Smooth muscle cell (in vitro differentiated cells): Measurements from ENCODE around the gene PLCL1. TPM values are rescaled to one million over a fixed set of nuclear protein-coding genes. Genes with fewer than 3 reads are reported as not detected.

Experiments used
- DNase-seq: peaks from one replicate; lab custom pipeline; 2025; ENCODE audit not compliant: unreplicated experiment; lab: John Stamatoyannopoulos, UW
- H2AFZ ChIP-seq: fragments of 200-600 bp; sonication (generic); 2 replicates; pipeline ENCODE4 v1.6.0; 2016; ENCODE audit warnings: antibody characterized with exemption, low read depth, mild to moderate bottlenecking
- H3F3A ChIP-seq: fragments of 200-600 bp; sonication (generic); 2 replicates; pipeline ENCODE4 v1.6.0; 2017; ENCODE audit warnings: antibody characterized with exemption, low read depth
- H3K27ac ChIP-seq: fragments of 200-600 bp; sonication (generic); 2 replicates; pipeline ENCODE4 v1.5.1; 2016; ENCODE audit warnings: low read depth, mild to moderate bottlenecking
- H3K27me3 ChIP-seq: fragments of 200-600 bp; sonication (generic); 2 replicates; pipeline ENCODE4 v1.6.1; 2016; ENCODE audit warnings: low read depth, mild to moderate bottlenecking
- H3K36me3 ChIP-seq: fragments of 200-600 bp; sonication (generic); 2 replicates; pipeline ENCODE4 v1.5.1; 2016; ENCODE audit warnings: low read depth
- H3K4me1 ChIP-seq: fragments of 200-600 bp; sonication (generic); 2 replicates; pipeline ENCODE4 v1.5.1; 2016; ENCODE audit warnings: low read depth
- H3K4me2 ChIP-seq: fragments of 200-600 bp; sonication (generic); 2 replicates; pipeline ENCODE4 v1.6.0; 2016; ENCODE audit warnings: mild to moderate bottlenecking
- H3K4me3 ChIP-seq: fragments of 200-600 bp; sonication (generic); 2 replicates; pipeline ENCODE4 v1.5.1; 2016; ENCODE audit warnings: mild to moderate bottlenecking
- H3K79me2 ChIP-seq: fragments of 200-600 bp; sonication (generic); 2 replicates; pipeline ENCODE4 v1.6.0; 2016; ENCODE audit warnings: low read depth, mild to moderate bottlenecking
- H3K9ac ChIP-seq: fragments of 200-600 bp; sonication (generic); 2 replicates; pipeline ENCODE4 v1.6.0; 2016; ENCODE audit warnings: low read depth
- H3K9me3 ChIP-seq: fragments of 200-600 bp; sonication (generic); replicated peaks from 2 replicates; pipeline ENCODE4 v1.5.1; 2016; ENCODE audit warnings: low read depth
- H4K20me1 ChIP-seq: fragments of 200-600 bp; sonication (generic); 2 replicates; pipeline ENCODE4 v1.6.0; 2016; ENCODE audit warnings: low read depth
- CTCF ChIP-seq: fragments of 200-600 bp; sonication (generic); IDR thresholded peaks from 2 replicates; pipeline ENCODE4 v1.5.1; 2017; ENCODE audit warnings: borderline replicate concordance, mild to moderate bottlenecking, antibody characterized with exemption; ENCODE audit not compliant: insufficient read depth, poor library complexity, severe bottlenecking
- WGBS: methylation state at CpG from one replicate; pipeline ENCODE4 v1.1.7; 2016; ENCODE audit warnings: low lambda C conversion rate; 5-methylcytosine and 5-hydroxymethylcytosine counted together
- polyA plus RNA-seq: library from polyadenylated mRNA; unstranded; fragments of >200 nt; fragmentation: Nextera tagmentation; extraction: Ambion mirVana; gene quantifications from 2 replicates; pipeline ENCODE4 v1.2.1, GENCODE V29; 2016
- total RNA-seq: library from RNA; depleted of rRNA; stranded (reverse); fragments of >200 nt; gene quantifications from 2 replicates; pipeline ENCODE4 v1.2.3, GENCODE V29; 2014

Gene PLCL1
- total and polyA plus RNA-seq, 2 experiments from 2014 or later, result 0.87 to 1.3 TPM

GRCh38 chr2:197888321-197888720 is 83.9 kb downstream of the PLCL1 start:
- 72% methylated on average over 1 of the region's 1 CpG for WGBS
- H3K27me3 ChIP-seq, result no peaks in the 10 kb centered on the region
- no peak for TF ChIP-seq CTCF
- peak overlapping the region; percentile 62 for H2AFZ ChIP-seq
- no peaks in the 10 kb centered on the region for H3F3A ChIP-seq
- peak overlapping the region; percentile 69 for H3K4me2 ChIP-seq
- DNase-seq, result no peak
- no peak overlapping the region for H3K9ac ChIP-seq
- H3K4me3 ChIP-seq, result no peak overlapping the region
- H3K4me1 ChIP-seq, result peaks cover 11% of the 10 kb centered on the region
- no peaks in the 10 kb centered on the region for H3K79me2 ChIP-seq
- H3K9me3 ChIP-seq, result no peaks in the 10 kb centered on the region
- H3K36me3 ChIP-seq, result no peaks in the 10 kb centered on the region
- no peaks in the 10 kb centered on the region for H4K20me1 ChIP-seq
- H3K27ac ChIP-seq, result peak overlapping the region; percentile 71

- H3K79me2 ChIP-seq, result no peaks in the 10 kb centered on the region
- no peaks in the 10 kb centered on the region for H3K36me3 ChIP-seq
- no peak for DNase-seq
- H3K9ac ChIP-seq, result no peak overlapping the region
- H3K4me2 ChIP-seq, result peak overlapping the region; percentile 69
- no peak for TF ChIP-seq CTCF
- no peak overlapping the region for H3K4me3 ChIP-seq
- peak overlapping the region; percentile 71 for H3K27ac ChIP-seq
- H2AFZ ChIP-seq, result peak overlapping the region; percentile 56
- no peaks in the 10 kb centered on the region for H4K20me1 ChIP-seq
- WGBS, result 0% methylated on average over 2 of the region's 2 CpGs
- H3F3A ChIP-seq, result no peaks in the 10 kb centered on the region
- peaks cover 11% of the 10 kb centered on the region for H3K4me1 ChIP-seq
- H3K9me3 ChIP-seq, result no peaks in the 10 kb centered on the region
- no peaks in the 10 kb centered on the region for H3K27me3 ChIP-seq
Measured at GRCh38 chr2:197889041-197889440, 84.6 kb downstream of the PLCL1 start.

GRCh38 chr2:197890168-197890567 is 85.8 kb downstream of the PLCL1 start:
- Histone ChIP-seq H3K36me3 (no peaks in the 10 kb centered on the region), H3K27me3 (no peaks in the 10 kb centered on the region), H3K9ac (no peak overlapping the region), H3K27ac (no peak overlapping the region), H2AFZ (no peak overlapping the region), H3F3A (no peaks in the 10 kb centered on the region), H3K4me3 (no peak overlapping the region), H3K4me2 (no peak overlapping the region), H3K79me2 (no peaks in the 10 kb centered on the region), H3K4me1 (peaks cover 11% of the 10 kb centered on the region), H3K9me3 (no peaks in the 10 kb centered on the region), H4K20me1 (no peaks in the 10 kb centered on the region)
- 41% methylated on average over 1 of the region's 1 CpG for WGBS
- DNase-seq, result no peak
- no peak for TF ChIP-seq CTCF

- Histone ChIP-seq H3K4me3 (no peak overlapping the region), H3K4me2 (no peak overlapping the region), H3K27me3 (no peaks in the 10 kb centered on the region), H3F3A (no peaks in the 10 kb centered on the region), H3K9ac (no peak overlapping the region), H3K9me3 (no peaks in the 10 kb centered on the region), H3K4me1 (peaks cover 11% of the 10 kb centered on the region), H3K27ac (no peak overlapping the region), H2AFZ (no peak overlapping the region), H3K36me3 (no peaks in the 10 kb centered on the region), H3K79me2 (no peaks in the 10 kb centered on the region), H4K20me1 (no peaks in the 10 kb centered on the region)
- TF ChIP-seq CTCF, result no peak
- 77% methylated on average over 7 of the region's 7 CpGs for WGBS
- no peak for DNase-seq
Measured at GRCh38 chr2:197891897-197892442, 87.6 kb downstream of the PLCL1 start.
